ENCODE measurements around the gene DGCR2.
"Not testable (repeated sequence)": the region's sequence is repeated elsewhere in the genome, so short reads cannot be mapped to it uniquely, and the experiment has no call there.

DGCR2 gene

GRCh38 chr22:19122143-19122751 lies at the start of gene DGCR2:
DGCR2 (minus strand) TSS chr22:19122412; CDS start chr22:19122206, 206 bp downstream.
- peak; percentile 96 for DNase-seq

- DNase-seq = no peak
Measured at GRCh38 chr22:19169947-19170318, 47.7 kb upstream of the DGCR2 start.

GRCh38 chr22:19169002-19169946 lies 47.1 kb upstream of the DGCR2 start:
- DNase-seq = no peak

GRCh38 chr22:19168088-19168890 lies 46.1 kb upstream of the DGCR2 start:
- no peak for DNase-seq

- DNase-seq = no peak
Measured at GRCh38 chr22:19167106-19167869, 45.1 kb upstream of the DGCR2 start.

GRCh38 chr22:19166421-19166820 lies 44.2 kb upstream of the DGCR2 start:
- DNase-seq = no peak

GRCh38 chr22:19164425-19164824 lies 42.2 kb upstream of the DGCR2 start:
- no peak for DNase-seq

GRCh38 chr22:19158649-19159048 lies 36.4 kb upstream of the DGCR2 start:
- DNase-seq = not testable (repeated sequence)

GRCh38 chr22:19156109-19156508 lies 33.9 kb upstream of the DGCR2 start:
- DNase-seq = not testable (repeated sequence)

- DNase-seq = no peak
Measured at GRCh38 chr22:19152942-19153883, 31.0 kb upstream of the DGCR2 start.

GRCh38 chr22:19151329-19152191 lies 29.3 kb upstream of the DGCR2 start:
- no peak for DNase-seq

- DNase-seq = no peak
Measured at GRCh38 chr22:19150482-19151328, 28.5 kb upstream of the DGCR2 start.

- no peak for DNase-seq
Measured at GRCh38 chr22:19149991-19150390, 27.8 kb upstream of the DGCR2 start, which contains the start of gene GSC2. GSC2 (minus strand) TSS chr22:19150292; CDS start chr22:19150283, 9 bp downstream.

- DNase-seq = peak; percentile 36
Measured at GRCh38 chr22:19149047-19149883, 27.1 kb upstream of the DGCR2 start.

GRCh38 chr22:19148417-19149046 lies 26.3 kb upstream of the DGCR2 start:
- DNase-seq = no peak

- DNase-seq = no peak
Measured at GRCh38 chr22:19147195-19147780, 25.1 kb upstream of the DGCR2 start.

- DNase-seq = no peak
Measured at GRCh38 chr22:19146215-19146968, 24.2 kb upstream of the DGCR2 start.

All from CD4-positive, alpha-beta T cell treated with Interleukin-12 subunit alpha and Interleukin-12 subunit beta, for 1 hour (primary cell).